Neutrophil (primary cell): Measurements from ENCODE around the gene CCDC136.

Experiments
- H3K27ac ChIP-seq: fragments of 200-600 bp; sonication (generic); 2 replicates; pipeline ENCODE4 v1.5.1; 2016; ENCODE audit warnings: mild to moderate bottlenecking, moderate library complexity
- H3K27me3 ChIP-seq: fragments of 200-600 bp; sonication (generic); 2 replicates; pipeline ENCODE4 v1.6.0; 2016; ENCODE audit warnings: mild to moderate bottlenecking
- H3K36me3 ChIP-seq: fragments of 200-600 bp; sonication (generic); 2 replicates; pipeline ENCODE4 v1.5.1; 2017
- H3K4me1 ChIP-seq, 2 experiments: fragments of 200-600 bp in 1 of 2; sonication (generic) in 1 of 2; 1 replicate in 1 of 2; 2 replicates in 1 of 2; pipeline versions ENCODE4 v1.5.1 to v1.6.1; 2013 to 2016; ENCODE audit warnings: low read depth in 1 of 2, low read length in 1 of 2, mild to moderate bottlenecking in 1 of 2, moderate library complexity in 1 of 2; ENCODE audit not compliant: control insufficient read depth in 1 of 2, insufficient read depth in 1 of 2
- H3K4me3 ChIP-seq, 2 experiments: fragments of 200-600 bp in 1 of 2; sonication (generic) in 1 of 2; 1 replicate in 1 of 2; 2 replicates in 1 of 2; pipeline ENCODE4 v1.5.1; 2013 to 2016; ENCODE audit warnings: low read depth in 1 of 2, low read length in 1 of 2, mild to moderate bottlenecking in 1 of 2, moderate library complexity in 1 of 2
- H3K9me3 ChIP-seq: fragments of 200-600 bp; sonication (generic); 2 replicates; pipeline ENCODE4 v1.5.1; 2016
- TF ChIP-seq, protein P1 (sequence below): fragments of 200-600 bp; sonication (generic); IDR thresholded peaks from 2 replicates; pipeline ENCODE4 v1.5.1; 2016; ENCODE audit warnings: antibody characterized with exemption

CCDC136 gene

DNA sequence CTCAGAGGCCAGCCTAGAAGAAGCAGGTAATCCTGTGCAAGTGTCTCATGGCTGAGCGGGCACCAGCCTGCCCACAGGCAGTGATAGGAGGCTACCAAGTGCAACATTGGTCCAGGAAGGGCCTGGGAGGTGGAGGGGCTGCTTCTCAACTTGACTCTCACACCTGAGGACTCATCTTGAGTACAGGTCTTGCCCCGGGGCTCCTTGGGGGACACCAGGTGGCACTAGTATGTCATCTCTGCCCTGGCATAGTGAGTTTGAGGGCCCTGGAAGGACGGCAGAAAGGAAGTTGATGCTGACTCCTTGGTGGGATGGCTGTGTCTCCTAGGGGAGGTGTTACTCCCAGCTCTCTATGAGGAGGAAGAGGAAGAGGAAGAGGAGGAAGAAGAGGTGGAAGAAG, 2.3 kb downstream of the CCDC136 start:
- Histone ChIP-seq H3K27ac (no peak overlapping the region), H3K27me3 (peaks cover 53% of the 10 kb centered on the region)

DNA sequence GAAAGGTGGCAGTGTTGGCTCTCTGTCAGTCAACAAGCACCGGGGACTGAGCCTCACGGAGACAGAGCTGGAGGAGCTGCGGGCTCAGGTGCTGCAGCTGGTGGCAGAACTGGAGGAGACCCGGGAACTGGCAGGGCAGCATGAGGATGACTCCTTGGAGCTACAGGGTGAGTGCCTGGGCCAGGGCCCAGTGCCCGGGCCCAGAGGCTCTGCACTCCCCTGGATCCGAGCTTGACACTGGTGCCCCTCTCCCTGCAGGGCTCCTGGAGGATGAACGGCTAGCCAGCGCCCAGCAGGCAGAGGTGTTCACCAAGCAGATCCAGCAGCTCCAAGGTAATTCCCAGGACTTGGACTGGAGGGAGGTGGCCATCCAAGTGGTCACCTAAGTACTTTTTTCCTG, 2.7 kb downstream of the CCDC136 start:
- H3K9me3 ChIP-seq, result no peaks in the 10 kb centered on the region
- peaks cover 49% of the 10 kb centered on the region for H3K27me3 ChIP-seq
- peaks cover 6 to 14% of the 10 kb centered on the region in 2 experiments for H3K4me1 ChIP-seq
- H3K36me3 ChIP-seq, result no peaks in the 10 kb centered on the region
- H3K4me3 ChIP-seq, result no peak overlapping the region
- H3K27ac ChIP-seq, result no peak overlapping the region
- TF ChIP-seq, protein P1, sequence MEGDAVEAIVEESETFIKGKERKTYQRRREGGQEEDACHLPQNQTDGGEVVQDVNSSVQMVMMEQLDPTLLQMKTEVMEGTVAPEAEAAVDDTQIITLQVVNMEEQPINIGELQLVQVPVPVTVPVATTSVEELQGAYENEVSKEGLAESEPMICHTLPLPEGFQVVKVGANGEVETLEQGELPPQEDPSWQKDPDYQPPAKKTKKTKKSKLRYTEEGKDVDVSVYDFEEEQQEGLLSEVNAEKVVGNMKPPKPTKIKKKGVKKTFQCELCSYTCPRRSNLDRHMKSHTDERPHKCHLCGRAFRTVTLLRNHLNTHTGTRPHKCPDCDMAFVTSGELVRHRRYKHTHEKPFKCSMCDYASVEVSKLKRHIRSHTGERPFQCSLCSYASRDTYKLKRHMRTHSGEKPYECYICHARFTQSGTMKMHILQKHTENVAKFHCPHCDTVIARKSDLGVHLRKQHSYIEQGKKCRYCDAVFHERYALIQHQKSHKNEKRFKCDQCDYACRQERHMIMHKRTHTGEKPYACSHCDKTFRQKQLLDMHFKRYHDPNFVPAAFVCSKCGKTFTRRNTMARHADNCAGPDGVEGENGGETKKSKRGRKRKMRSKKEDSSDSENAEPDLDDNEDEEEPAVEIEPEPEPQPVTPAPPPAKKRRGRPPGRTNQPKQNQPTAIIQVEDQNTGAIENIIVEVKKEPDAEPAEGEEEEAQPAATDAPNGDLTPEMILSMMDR, result no peak

More for the DNA sequence above, 2.3 kb downstream of the CCDC136 start:
- no peak overlapping the region for H3K4me3 ChIP-seq
- TF ChIP-seq, protein P1, result no peak
- H3K9me3 ChIP-seq, result no peaks in the 10 kb centered on the region
- no peaks in the 10 kb centered on the region for H3K36me3 ChIP-seq
- peaks cover 6 to 14% of the 10 kb centered on the region in 2 experiments for H3K4me1 ChIP-seq

DNA sequence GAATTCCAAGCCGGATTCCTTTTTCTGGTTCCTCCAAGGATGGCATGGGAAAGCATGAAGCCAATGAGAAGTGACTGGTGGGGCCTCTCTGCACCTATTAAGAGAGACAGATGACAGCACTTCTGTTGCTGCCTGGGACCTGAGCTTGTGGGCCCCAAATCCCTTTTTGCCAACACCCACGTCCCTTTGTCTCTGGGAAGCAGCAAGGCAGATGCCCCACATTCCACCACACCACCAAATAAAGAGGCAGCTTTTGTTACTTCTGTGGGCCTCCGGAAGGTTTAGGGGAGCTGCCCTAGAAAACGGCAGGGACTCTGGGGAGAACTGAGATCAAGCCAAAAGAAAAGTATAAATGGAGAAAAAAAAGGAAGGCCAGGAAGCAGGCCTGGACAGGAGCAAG, 3.4 kb downstream of the CCDC136 start:
- Histone ChIP-seq H3K9me3 (no peaks in the 10 kb centered on the region), H3K4me1 (peaks cover 6 to 14% of the 10 kb centered on the region in 2 experiments), H3K27ac (no peak overlapping the region), H3K4me3 (no peak overlapping the region), H3K27me3 (peaks cover 42% of the 10 kb centered on the region), H3K36me3 (no peaks in the 10 kb centered on the region)
- TF ChIP-seq, protein P1, result no peak

DNA sequence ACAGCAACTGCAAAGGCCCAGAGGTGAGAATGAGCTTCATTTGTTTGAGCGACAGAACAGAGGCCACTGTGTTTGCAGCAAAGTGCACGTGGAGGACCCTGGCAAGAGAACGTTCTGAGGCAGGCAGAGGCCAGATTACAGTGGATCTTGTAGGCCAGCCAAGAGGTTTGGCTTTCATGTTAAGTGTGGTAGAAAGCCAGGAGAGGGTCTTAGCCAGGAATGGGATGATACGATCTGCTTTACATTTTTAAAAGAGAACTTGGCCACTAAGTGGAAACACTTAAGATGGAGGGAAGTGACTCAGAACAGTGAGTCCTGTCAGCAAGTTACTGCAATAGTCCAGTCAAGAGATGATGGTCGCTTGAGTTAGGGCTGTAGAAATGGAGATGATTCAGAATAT, 4.6 kb downstream of the CCDC136 start:
- Histone ChIP-seq H3K27ac (no peak overlapping the region), H3K27me3 (peaks cover 30% of the 10 kb centered on the region), H3K4me1 (peaks cover 6% of the 10 kb centered on the region in 2 experiments), H3K4me3 (no peak overlapping the region), H3K36me3 (no peaks in the 10 kb centered on the region), H3K9me3 (no peaks in the 10 kb centered on the region)
- TF ChIP-seq, protein P1, result no peak

DNA sequence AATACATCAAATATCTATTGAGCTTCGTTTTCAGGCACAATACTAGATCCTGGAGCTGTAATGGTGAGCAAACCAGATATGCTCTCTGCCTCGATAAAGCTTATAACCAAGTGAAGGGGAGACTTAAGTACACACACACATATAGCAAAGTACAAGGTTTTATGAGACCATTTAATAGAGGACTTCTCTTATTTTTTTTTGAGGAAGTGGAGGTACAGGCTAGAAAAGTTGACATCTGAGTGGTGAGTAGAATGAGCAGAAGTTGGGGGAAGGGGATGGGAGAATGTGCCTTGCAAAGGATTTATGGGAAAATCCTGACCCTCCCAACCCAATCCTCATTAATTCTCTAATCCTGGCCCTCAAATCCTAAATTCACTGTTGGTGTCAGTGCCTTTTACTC, 7.7 kb downstream of the CCDC136 start:
- Histone ChIP-seq H3K4me3 (no peak overlapping the region), H3K36me3 (no peaks in the 10 kb centered on the region), H3K27ac (no peak overlapping the region), H3K27me3 (no peaks in the 10 kb centered on the region), H3K4me1 (no peaks in the 10 kb centered on the region), H3K9me3 (no peaks in the 10 kb centered on the region)
- TF ChIP-seq, protein P1, result no peak

DNA sequence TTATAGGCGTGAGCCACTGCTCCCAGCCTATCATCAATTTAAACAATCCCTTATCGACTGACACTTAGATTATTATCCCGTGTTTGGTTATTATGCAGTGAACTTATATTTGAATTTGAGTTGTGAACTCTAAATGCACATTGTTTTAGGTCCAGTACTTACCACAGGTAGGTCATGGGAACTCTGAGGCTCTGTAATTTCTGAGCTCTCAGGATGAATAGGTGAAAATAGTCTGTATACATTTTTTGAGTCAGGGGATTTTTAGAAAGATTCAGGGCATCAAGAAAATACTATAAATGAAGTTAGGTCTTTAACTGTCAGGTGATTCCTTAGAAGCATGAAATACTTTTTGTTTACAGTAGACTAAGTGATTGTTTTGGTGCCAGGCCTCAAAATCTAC, 8.8 kb downstream of the CCDC136 start:
- H3K9me3 ChIP-seq, result no peaks in the 10 kb centered on the region
- TF ChIP-seq, protein P1, result no peak
- no peaks in the 10 kb centered on the region for H3K27me3 ChIP-seq
- no peak overlapping the region for H3K4me3 ChIP-seq
- no peaks in the 10 kb centered on the region for H3K4me1 ChIP-seq
- H3K27ac ChIP-seq, result no peak overlapping the region
- H3K36me3 ChIP-seq, result no peaks in the 10 kb centered on the region
